HEK293 (cell line): Measurements from ENCODE around the gene MYLK4.
A peak's percentile ranks its signal among the peaks of the same experiment; 100 is the strongest.

Experiments used
- CTCF ChIA-PET: fragments of 350-600 bp; formaldehyde crosslinking; extraction: SDS; loops from one replicate; lab custom pipeline; 2021; ENCODE audit warnings: antibody characterized with exemption; lab: Yijun Ruan, JAX
- POLR2A ChIA-PET: fragments of 300-600 bp; formaldehyde crosslinking; extraction: SDS; loops from one replicate; lab custom pipeline; 2020; ENCODE audit warnings: antibody characterized with exemption, inconsistent platforms; lab: Yijun Ruan, JAX
- H3K27ac ChIP-seq: fragments of 200-500 bp; sonication (Bioruptor generic); 2 replicates; pipeline ENCODE4 v1.5.1; 2014; ENCODE audit warnings: low read depth, low read length, control low read depth, inconsistent platforms; ENCODE audit errors: extremely low read depth
- H3K36me3 ChIP-seq, 2 experiments: fragments of 200-500 bp in 1 of 2; sonication (Bioruptor generic) in 1 of 2; 1 replicate in 1 of 2; 2 replicates in 1 of 2; pipeline ENCODE4 v1.5.1; 2014 to 2017; ENCODE audit warnings: inconsistent platforms in 2 of 2, low read length in 2 of 2; ENCODE audit not compliant: control insufficient read depth in 2 of 2, insufficient read depth in 1 of 2
- H3K4me1 ChIP-seq: fragments of 200-500 bp; sonication (Bioruptor generic); 2 replicates; pipeline ENCODE4 v1.5.1; 2014; ENCODE audit warnings: mild to moderate bottlenecking, low read length, inconsistent platforms; ENCODE audit not compliant: control insufficient read depth, insufficient read depth
- H3K4me3 ChIP-seq: 2 replicates; pipeline ENCODE4 v1.5.1; 2011; ENCODE audit warnings: low read depth, mild to moderate bottlenecking, control low read depth, low read length, moderate library complexity
- H3K9me3 ChIP-seq: fragments of 200-500 bp; sonication (Bioruptor generic); 2 replicates; pipeline ENCODE4 v1.5.1; 2014; ENCODE audit warnings: low read depth, low read length, inconsistent platforms; ENCODE audit not compliant: control insufficient read depth, insufficient read depth
- GLIS1 ChIP-seq: fragments of 450-650 bp; formaldehyde crosslinking; IDR thresholded peaks from 2 replicates; pipeline ENCODE4 v1.5.1; 2016; ENCODE audit warnings: missing biosample characterization, missing genetic modification characterization
- INSM2 ChIP-seq: fragments of 450-650 bp; formaldehyde crosslinking; IDR thresholded peaks from 2 replicates; pipeline ENCODE4 v1.5.1; 2016; ENCODE audit warnings: missing biosample characterization, missing genetic modification characterization
- KLF9 ChIP-seq: fragments of 450-650 bp; formaldehyde crosslinking; IDR thresholded peaks from 2 replicates; pipeline ENCODE4 v1.5.1; 2016; ENCODE audit warnings: missing biosample characterization, missing genetic modification characterization, low read depth
- MYNN ChIP-seq: fragments of 450-650 bp; formaldehyde crosslinking; IDR thresholded peaks from 2 replicates; pipeline ENCODE4 v1.5.1; 2016; ENCODE audit warnings: missing biosample characterization, missing genetic modification characterization, borderline replicate concordance
- OSR2 ChIP-seq: fragments of 450-650 bp; formaldehyde crosslinking; IDR thresholded peaks from 2 replicates; pipeline ENCODE4 v1.5.1; 2016; ENCODE audit warnings: missing biosample characterization, missing genetic modification characterization
- OVOL3 ChIP-seq: fragments of 450-650 bp; formaldehyde crosslinking; IDR thresholded peaks from 2 replicates; pipeline ENCODE4 v1.5.1; 2016; ENCODE audit warnings: missing biosample characterization, missing genetic modification characterization
- PBX3 ChIP-seq: sonication (generic); formaldehyde crosslinking; IDR thresholded peaks from 2 replicates; pipeline ENCODE4 v1.8.1; 2022; ENCODE audit warnings: mild to moderate bottlenecking, moderate library complexity, missing genetic modification reagents
- PRDM6 ChIP-seq: fragments of 450-650 bp; formaldehyde crosslinking; IDR thresholded peaks from 2 replicates; pipeline ENCODE4 v1.5.1; 2017; ENCODE audit warnings: missing biosample characterization, missing genetic modification characterization
- RBAK ChIP-seq: fragments of 450-650 bp; formaldehyde crosslinking; IDR thresholded peaks from 2 replicates; pipeline ENCODE4 v1.5.1; 2016; ENCODE audit warnings: missing biosample characterization, missing genetic modification characterization
- REPIN1 ChIP-seq: fragments of 450-650 bp; formaldehyde crosslinking; IDR thresholded peaks from 2 replicates; pipeline ENCODE4 v1.5.1; 2017; ENCODE audit warnings: missing biosample characterization, missing genetic modification characterization, low read depth
- SP7 ChIP-seq: fragments of 450-650 bp; formaldehyde crosslinking; IDR thresholded peaks from 2 replicates; pipeline ENCODE4 v1.5.1; 2016; ENCODE audit warnings: missing biosample characterization, missing genetic modification characterization
- TCF7L2 ChIP-seq: IDR thresholded peaks from 2 replicates; pipeline ENCODE4 v1.6.1; 2011; ENCODE audit warnings: low read depth, mild to moderate bottlenecking, inconsistent platforms, low read length, moderate library complexity, borderline replicate concordance
- WT1 ChIP-seq: fragments of 450-650 bp; formaldehyde crosslinking; IDR thresholded peaks from 2 replicates; pipeline ENCODE4 v1.5.1; 2016; ENCODE audit warnings: missing biosample characterization, missing genetic modification characterization
- ZBTB1 ChIP-seq: fragments of 450-650 bp; formaldehyde crosslinking; IDR thresholded peaks from 2 replicates; pipeline ENCODE4 v1.5.1; 2016; ENCODE audit warnings: missing biosample characterization, missing genetic modification characterization
- ZBTB49 ChIP-seq: fragments of 450-650 bp; formaldehyde crosslinking; IDR thresholded peaks from 2 replicates; pipeline ENCODE4 v1.5.1; 2016; ENCODE audit warnings: missing biosample characterization, missing genetic modification characterization, low read depth
- ZEB2 ChIP-seq: fragments of 450-650 bp; formaldehyde crosslinking; IDR thresholded peaks from 2 replicates; pipeline ENCODE4 v1.5.1; 2016; ENCODE audit warnings: missing biosample characterization, missing genetic modification characterization
- ZIC2 ChIP-seq: fragments of 450-650 bp; formaldehyde crosslinking; IDR thresholded peaks from 2 replicates; pipeline ENCODE4 v1.5.1; 2016; ENCODE audit warnings: missing biosample characterization, missing genetic modification characterization
- ZNF132 ChIP-seq: fragments of 450-650 bp; formaldehyde crosslinking; IDR thresholded peaks from 2 replicates; pipeline ENCODE4 v1.5.1; 2017; ENCODE audit warnings: missing biosample characterization, missing genetic modification characterization, borderline replicate concordance
- ZNF184 ChIP-seq: fragments of 450-650 bp; IDR thresholded peaks from 2 replicates; pipeline ENCODE4 v1.5.1; 2018; ENCODE audit warnings: missing biosample characterization, mild to moderate bottlenecking, missing genetic modification characterization
- ZNF24 ChIP-seq: fragments of 450-650 bp; formaldehyde crosslinking; IDR thresholded peaks from 2 replicates; pipeline ENCODE4 v1.5.1; 2016; ENCODE audit warnings: missing biosample characterization, missing genetic modification characterization
- ZNF362 ChIP-seq: fragments of 450-650 bp; formaldehyde crosslinking; IDR thresholded peaks from 2 replicates; pipeline ENCODE4 v1.5.1; 2016; ENCODE audit warnings: missing biosample characterization, missing genetic modification characterization
- ZNF366 ChIP-seq: fragments of 450-650 bp; formaldehyde crosslinking; conservative IDR thresholded peaks from 2 replicates; pipeline ENCODE4 v1.5.1; 2016; ENCODE audit warnings: missing biosample characterization, missing genetic modification characterization
- ZNF398 ChIP-seq: fragments of 450-650 bp; formaldehyde crosslinking; IDR thresholded peaks from 2 replicates; pipeline ENCODE4 v1.5.1; 2017; ENCODE audit warnings: missing biosample characterization, missing genetic modification characterization
- ZNF423 ChIP-seq: fragments of 450-650 bp; formaldehyde crosslinking; IDR thresholded peaks from 2 replicates; pipeline ENCODE4 v1.5.1; 2016; ENCODE audit warnings: missing biosample characterization, missing genetic modification characterization
- ZNF600 ChIP-seq: fragments of 450-650 bp; formaldehyde crosslinking; IDR thresholded peaks from 2 replicates; pipeline ENCODE4 v1.5.1; 2016; ENCODE audit warnings: missing biosample characterization, missing genetic modification characterization
- ZNF768 ChIP-seq: fragments of 450-650 bp; formaldehyde crosslinking; IDR thresholded peaks from 2 replicates; pipeline ENCODE4 v1.5.1; 2018; ENCODE audit warnings: missing biosample characterization, mild to moderate bottlenecking, missing genetic modification characterization
- ZNF843 ChIP-seq: fragments of 450-650 bp; formaldehyde crosslinking; IDR thresholded peaks from 2 replicates; pipeline ENCODE4 v1.5.1; 2016; ENCODE audit warnings: missing biosample characterization, missing genetic modification characterization
- ZSCAN30 ChIP-seq: fragments of 450-650 bp; IDR thresholded peaks from 2 replicates; pipeline ENCODE4 v1.5.1; 2018; ENCODE audit warnings: missing biosample characterization, mild to moderate bottlenecking, missing genetic modification characterization, moderate library complexity
- ZXDB ChIP-seq: fragments of 450-650 bp; formaldehyde crosslinking; IDR thresholded peaks from 2 replicates; pipeline ENCODE4 v1.5.1; 2016; ENCODE audit warnings: missing biosample characterization, missing genetic modification characterization

Gene MYLK4

GRCh38 chr6:2748183-2748582 is 2.5 kb downstream of the MYLK4 start (continued):
- TF ChIP-seq ZNF366: no peak
- TF ChIP-seq ZIC2: no peak
- TF ChIP-seq INSM2 (tag by site-specific recombination): peak; percentile 76
- no peak for TF ChIP-seq MYNN
- TF ChIP-seq ZNF24 (tag by site-specific recombination): 0 out of 2 replicates have a peak, but pooled peaks have one; percentile 35

GRCh38 chr6:2746557-2747061 is 4.1 kb downstream of the MYLK4 start:
- ChIA-PET POLR2A (interaction anchor here (1.0 kb wide), 1 partner anchor 243 kb away, joined by 3 read pairs; no protein-coding TSS in a partner anchor), CTCF (interaction anchor here (0.6 to 9.5 kb wide), 4 partner anchors 8 to 268 kb away, joined by 3 to 212 read pairs (median 4); no protein-coding TSS in a partner anchor)
- peaks cover 16% of the 10 kb centered on the region for H3K4me1 ChIP-seq
- TF ChIP-seq RBAK (tag by site-specific recombination) (no peak), ZNF843 (tag by site-specific recombination) (peak; percentile 70), ZNF362 (no peak), KLF9 (no peak), SP7 (tag by site-specific recombination) (peak; percentile 74), REPIN1 (tag by site-specific recombination) (no peak), ZBTB49 (no peak), ZNF423 (tag by site-specific recombination) (peak; percentile 63; the same call in 1 of the 2 replicates), ZXDB (tag by site-specific recombination) (no peak), ZNF184 (tag by site-specific recombination) (no peak), ZEB2 (no peak), GLIS1 (peak; percentile 90), TCF7L2 (peak; percentile 87; the same call in 1 of the 2 replicates), ZBTB1 (tag by site-specific recombination) (no peak), PRDM6 (tag by site-specific recombination) (peak; percentile 85), OSR2 (tag by site-specific recombination) (peak; percentile 66), ZNF398 (tag by site-specific recombination) (no peak), ZNF600 (tag by site-specific recombination) (peak; percentile 52; the same call in 1 of the 2 replicates), ZNF132 (tag by site-specific recombination) (no peak), ZSCAN30 (0 out of 2 replicates have a peak, but pooled peaks have one; percentile 36), PBX3 (CRISPR knock-in tag) (no peak), OVOL3 (tag by site-specific recombination) (no peak), WT1 (0 out of 2 replicates have a peak, but pooled peaks have one; percentile 22), ZNF768 (tag by site-specific recombination) (no peak)

More at GRCh38 chr6:2746557-2747061, 4.1 kb downstream of the MYLK4 start:
- Histone ChIP-seq H3K36me3 (no peaks in the 10 kb centered on the region), H3K9me3 (no peaks in the 10 kb centered on the region), H3K4me3 (no peak overlapping the region), H3K27ac (no peak overlapping the region)
